CD4-positive, alpha-beta T cell (primary cell): ENCODE data around the gene ATP5MC2. TPM values are rescaled to one million over a fixed set of nuclear protein-coding genes. Genes with fewer than 3 reads are reported as not detected.
A peak's percentile ranks its signal among the peaks of the same experiment; 100 is the strongest.

Experiments used
- ATAC-seq: fragments of 200-7000 bp; cut with Tn5 transposase; one replicate; pipeline ENCODE4 v1.10.0; 2022; ENCODE audit warnings: mild to moderate bottlenecking; ENCODE audit not compliant: poor library complexity
- CTCF ChIA-PET: fragments of 350-600 bp; sonication (Branson Sonifier 250); formaldehyde crosslinking; loops from one replicate; lab custom pipeline; 2021; ENCODE audit warnings: antibody characterized with exemption, inconsistent platforms; lab: Charles Lee
- POLR2A ChIA-PET: fragments of 350-600 bp; sonication (Branson Sonifier 250); formaldehyde crosslinking; loops from one replicate; lab custom pipeline; 2021; ENCODE audit warnings: antibody characterized with exemption, inconsistent platforms; lab: Charles Lee
- DNase-seq, 14 experiments: peaks; one replicate each; pipeline ENCODE4 v3.0.0-alpha.2; 2013 to 2020; ENCODE audit warnings: mixed read lengths in 2 of 14
- H3K27ac ChIP-seq, 2 donors: one replicate each; pipeline versions ENCODE4 v1.5.1 to v1.7.0; 2013; ENCODE audit warnings: low read length in 2 of 2, low read depth in 1 of 2, mild to moderate bottlenecking in 1 of 2
- H3K27me3 ChIP-seq, 2 experiments: 1 replicate in 1 of 2; 2 replicates in 1 of 2; pipeline versions ENCODE4 v1.6.1 to v1.7.0; 2013; ENCODE audit warnings: low read length in 2 of 2, control low read depth in 1 of 2, mild to moderate bottlenecking in 1 of 2, moderate library complexity in 1 of 2; ENCODE audit not compliant: insufficient read depth in 2 of 2, control insufficient read depth in 1 of 2
- H3K36me3 ChIP-seq: one replicate; pipeline ENCODE4 v1.6.1; 2013; ENCODE audit warnings: low read length, control low read depth; ENCODE audit not compliant: insufficient read depth
- H3K4me1 ChIP-seq: one replicate; pipeline ENCODE4 v1.6.1; 2013; ENCODE audit warnings: low read length, control low read depth; ENCODE audit not compliant: insufficient read depth
- H3K4me3 ChIP-seq: one replicate; pipeline ENCODE4 v1.5.1; 2013; ENCODE audit warnings: mild to moderate bottlenecking, low read length, moderate library complexity
- H3K9me3 ChIP-seq, 2 experiments: 1 replicate in 1 of 2; 2 replicates in 1 of 2; pipeline versions ENCODE4 v1.6.1 to v1.7.0; 2013; ENCODE audit warnings: low read length in 2 of 2, mild to moderate bottlenecking in 2 of 2, control low read depth in 1 of 2, moderate library complexity in 1 of 2; ENCODE audit not compliant: control insufficient read depth in 1 of 2, insufficient read depth in 1 of 2
- H3K27ac Mint-ChIP-seq: one replicate; pipeline ENCODE4 v1.8.0; 2020; ENCODE audit warnings: mixed read lengths
- H3K27me3 Mint-ChIP-seq: one replicate; pipeline ENCODE4 v1.8.0; 2021; ENCODE audit warnings: mixed read lengths
- H3K36me3 Mint-ChIP-seq: one replicate; pipeline ENCODE4 v1.8.0; 2021; ENCODE audit warnings: low read depth, mixed read lengths
- H3K4me1 Mint-ChIP-seq: one replicate; pipeline ENCODE4 v1.8.0; 2021; ENCODE audit warnings: low read depth, mixed read lengths
- H3K4me3 Mint-ChIP-seq: one replicate; pipeline ENCODE4 v1.8.0; 2020; ENCODE audit warnings: mild to moderate bottlenecking, mixed read lengths
- H3K9me3 Mint-ChIP-seq: one replicate; pipeline ENCODE4 v1.8.0; 2020; ENCODE audit warnings: mixed read lengths
- intact Hi-C, 2 experiments: fragments of 100-400 bp; cut with DNase I in 1 of 2; cut with micrococcal nuclease in 1 of 2; formaldehyde crosslinking; loops; one replicate each; pipeline versions ENCODE4 v1.15.1 to v1.9.0; 2023 to 2025; cut with DNase I, micrococcal nuclease
- total RNA-seq, 174 experiments: library from RNA in 2 of 174; stranded (reverse) in 2 of 174; gene quantifications; one replicate each; pipeline ENCODE4 v1.2.3 and lab custom pipeline; 2021 to 2026
- TF ChIP-seq, protein P1 (sequence below): fragments of 200-600 bp; IDR thresholded peaks from one replicate; pipeline ENCODE4 v1.8.0; 2022; ENCODE audit warnings: antibody characterized with exemption, mild to moderate bottlenecking

Gene ATP5MC2
- total RNA-seq, 2 experiments from 2014 or later, result 235 to 245 TPM

DNA sequence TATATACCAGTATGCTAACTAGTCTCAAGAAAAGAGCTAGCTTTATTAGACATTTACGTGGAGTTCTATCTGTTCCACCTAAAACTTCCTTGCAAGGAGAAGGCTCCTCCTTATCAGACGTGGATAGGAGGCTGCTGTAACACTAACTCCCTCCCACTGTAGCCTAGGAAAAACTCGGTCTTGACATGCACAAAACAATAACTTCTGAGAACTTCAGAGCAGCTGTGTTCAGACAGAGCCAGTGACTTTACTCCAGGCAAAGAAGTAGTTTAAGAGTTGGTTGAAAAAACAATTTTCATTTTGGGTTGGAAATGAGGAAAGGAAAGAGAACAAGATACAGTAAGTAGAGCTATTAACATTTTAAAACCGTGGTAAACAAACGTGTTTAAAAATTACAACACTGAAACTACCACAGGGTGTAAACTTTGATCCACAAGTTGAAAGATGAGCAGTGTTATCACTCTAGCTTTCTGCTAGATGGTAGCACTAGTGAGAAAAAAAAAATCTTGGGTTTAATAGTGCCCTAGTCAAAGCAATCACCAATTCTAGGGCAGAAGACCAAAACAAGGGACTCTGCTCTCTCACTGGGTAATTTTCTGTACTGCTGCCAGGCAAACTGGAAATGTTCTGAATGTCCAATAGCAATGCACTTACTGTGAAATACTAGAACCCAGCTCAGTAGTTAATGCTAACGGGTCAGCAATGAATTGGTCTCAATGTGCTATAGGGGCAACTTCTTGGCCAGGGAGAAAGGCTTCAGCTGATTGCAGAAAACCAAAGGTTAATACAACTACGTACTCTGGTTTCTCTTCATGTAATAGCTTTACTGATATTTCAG, 52.1 kb downstream of the ATP5MC2 start:
- POLR2A ChIA-PET, result interaction anchor here (2.2 kb wide), 1 partner anchor 51 kb away, joined by 12 read pairs; the partner anchor contains the start of gene ATP5MC2
- no peak overlapping the region for H3K4me3 ChIP-seq
- H3K27me3 ChIP-seq, result no peaks in the 10 kb centered on the region
- Mint-ChIP-seq H3K36me3 (peaks cover 20% of the 10 kb centered on the region), H3K4me3 (peak overlapping the region; percentile 99), H3K9me3 (no peaks in the 10 kb centered on the region), H3K4me1 (peaks cover 59% of the 10 kb centered on the region), H3K27me3 (no peaks in the 10 kb centered on the region), H3K27ac (peak overlapping the region; percentile 91)
- H3K4me1 ChIP-seq, result peaks cover 36% of the 10 kb centered on the region
- CTCF ChIA-PET, result interaction anchor here (0.9 to 7.6 kb wide), 7 partner anchors 13 to 956 kb away, joined by 3 to 31 read pairs (median 3); partner anchors contain the start of gene ATP5MC2
- ATAC-seq (no peak), DNase-seq (no peak)
- TF ChIP-seq, protein P1, sequence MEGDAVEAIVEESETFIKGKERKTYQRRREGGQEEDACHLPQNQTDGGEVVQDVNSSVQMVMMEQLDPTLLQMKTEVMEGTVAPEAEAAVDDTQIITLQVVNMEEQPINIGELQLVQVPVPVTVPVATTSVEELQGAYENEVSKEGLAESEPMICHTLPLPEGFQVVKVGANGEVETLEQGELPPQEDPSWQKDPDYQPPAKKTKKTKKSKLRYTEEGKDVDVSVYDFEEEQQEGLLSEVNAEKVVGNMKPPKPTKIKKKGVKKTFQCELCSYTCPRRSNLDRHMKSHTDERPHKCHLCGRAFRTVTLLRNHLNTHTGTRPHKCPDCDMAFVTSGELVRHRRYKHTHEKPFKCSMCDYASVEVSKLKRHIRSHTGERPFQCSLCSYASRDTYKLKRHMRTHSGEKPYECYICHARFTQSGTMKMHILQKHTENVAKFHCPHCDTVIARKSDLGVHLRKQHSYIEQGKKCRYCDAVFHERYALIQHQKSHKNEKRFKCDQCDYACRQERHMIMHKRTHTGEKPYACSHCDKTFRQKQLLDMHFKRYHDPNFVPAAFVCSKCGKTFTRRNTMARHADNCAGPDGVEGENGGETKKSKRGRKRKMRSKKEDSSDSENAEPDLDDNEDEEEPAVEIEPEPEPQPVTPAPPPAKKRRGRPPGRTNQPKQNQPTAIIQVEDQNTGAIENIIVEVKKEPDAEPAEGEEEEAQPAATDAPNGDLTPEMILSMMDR, result no peak
- intact Hi-C loops, result loop anchor here in 1 of 2 experiments (5.0 kb wide), 1 partner anchor 81 kb away; no protein-coding TSS in a partner anchor
- no peaks in the 10 kb centered on the region for H3K9me3 ChIP-seq
- H3K36me3 ChIP-seq, result no peaks in the 10 kb centered on the region
- peak overlapping the region in 1 of 2 donors; percentile 3 for H3K27ac ChIP-seq

DNA sequence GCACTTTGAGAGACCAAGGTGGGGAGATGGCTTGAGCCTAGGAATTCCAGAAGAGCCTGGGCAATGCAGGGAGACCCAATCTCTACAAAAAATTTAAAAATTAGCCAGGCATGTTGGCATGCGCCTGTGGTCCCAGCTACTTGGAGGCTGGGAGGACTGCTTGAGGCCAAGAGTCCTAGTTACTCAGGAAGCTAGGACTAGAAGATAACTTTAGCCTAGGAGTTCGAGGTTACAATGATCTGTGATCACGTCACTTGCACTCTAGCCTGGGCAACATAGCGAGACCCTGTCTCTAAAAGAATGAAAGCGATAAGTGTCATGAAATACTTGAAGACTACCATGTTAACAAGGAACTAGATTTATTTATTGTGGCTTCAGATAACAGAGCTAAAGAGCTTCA, 53.2 kb downstream of the ATP5MC2 start:
- TF ChIP-seq, protein P1, result no peak
- peak overlapping the region; percentile 91 for H3K27ac Mint-ChIP-seq
- peaks cover 69% of the 10 kb centered on the region for H3K4me1 Mint-ChIP-seq
- H3K4me3 ChIP-seq, result no peak overlapping the region
- H3K4me1 ChIP-seq, result peaks cover 39% of the 10 kb centered on the region
- CTCF ChIA-PET, result interaction anchor here (1.0 to 7.6 kb wide), 3 partner anchors 23 to 114 kb away, joined by 3 to 31 read pairs (median 3); partner anchors contain the start of gene ATP5MC2
- no peaks in the 10 kb centered on the region for H3K9me3 ChIP-seq
- no peaks in the 10 kb centered on the region for H3K27me3 Mint-ChIP-seq
- DNase-seq (no peak), ATAC-seq (no peak)
- H3K9me3 Mint-ChIP-seq, result no peaks in the 10 kb centered on the region
- H3K27me3 ChIP-seq, result no peaks in the 10 kb centered on the region
- intact Hi-C loops, result loop anchor here in 1 of 2 experiments (5.0 kb wide), 1 partner anchor 80 kb away; no protein-coding TSS in a partner anchor
- no peak overlapping the region for H3K4me3 Mint-ChIP-seq
- H3K27ac ChIP-seq, result no peak overlapping the region
- no peaks in the 10 kb centered on the region for H3K36me3 ChIP-seq
- POLR2A ChIA-PET, result interaction anchor here (2.2 kb wide), 1 partner anchor 52 kb away, joined by 12 read pairs; the partner anchor contains the start of gene ATP5MC2
- H3K36me3 Mint-ChIP-seq, result peaks cover 28% of the 10 kb centered on the region

DNA sequence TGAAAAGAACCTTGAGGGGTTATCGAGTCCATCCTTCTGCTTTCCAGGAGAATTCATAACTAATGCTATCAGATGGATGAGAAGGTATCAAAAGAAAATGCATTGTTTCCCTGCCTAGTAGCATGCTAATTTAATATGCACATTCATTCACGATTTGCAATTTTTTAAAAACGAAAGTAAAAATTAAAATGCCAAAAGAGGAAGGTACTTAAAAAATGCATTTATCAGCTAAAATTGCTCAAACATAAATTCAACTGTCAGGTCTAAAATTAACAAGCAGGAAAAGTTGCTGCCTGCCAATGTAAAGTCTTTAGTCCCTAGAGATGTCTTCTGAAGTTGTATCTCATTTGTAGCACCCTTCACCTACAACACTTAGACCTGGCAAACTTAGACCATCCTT, 57.6 kb downstream of the ATP5MC2 start:
- H3K9me3 ChIP-seq, result no peaks in the 10 kb centered on the region
- ChIA-PET CTCF (no interaction called here), POLR2A (interaction anchor here (1.3 to 2.0 kb wide), 2 partner anchors 8 to 58 kb away, joined by 4 to 9 read pairs; partner anchors contain the start of genes ATF7 and ATP5MC2)
- DNase-seq (peak in 1 of 14 experiments; percentile 30), ATAC-seq (no peak)
- Mint-ChIP-seq H3K9me3 (no peaks in the 10 kb centered on the region), H3K4me1 (peaks cover 37% of the 10 kb centered on the region), H3K27me3 (no peaks in the 10 kb centered on the region), H3K27ac (peak overlapping the region; percentile 72), H3K36me3 (peaks cover 32% of the 10 kb centered on the region), H3K4me3 (peak overlapping the region; percentile 79)
- peak overlapping the region; percentile 40 for H3K4me3 ChIP-seq
- no peak overlapping the region for H3K27ac ChIP-seq
- H3K36me3 ChIP-seq, result peaks cover 11% of the 10 kb centered on the region
- TF ChIP-seq, protein P1, result no peak
- peaks cover 20% of the 10 kb centered on the region for H3K4me1 ChIP-seq
- intact Hi-C loops, result loop anchor here in 1 of 2 experiments (2.0 kb wide), 1 partner anchor 15 kb away; no protein-coding TSS in a partner anchor
- no peaks in the 10 kb centered on the region for H3K27me3 ChIP-seq
